ENCODE results near the gene PHF21A.

The PHF21A gene

DNA sequence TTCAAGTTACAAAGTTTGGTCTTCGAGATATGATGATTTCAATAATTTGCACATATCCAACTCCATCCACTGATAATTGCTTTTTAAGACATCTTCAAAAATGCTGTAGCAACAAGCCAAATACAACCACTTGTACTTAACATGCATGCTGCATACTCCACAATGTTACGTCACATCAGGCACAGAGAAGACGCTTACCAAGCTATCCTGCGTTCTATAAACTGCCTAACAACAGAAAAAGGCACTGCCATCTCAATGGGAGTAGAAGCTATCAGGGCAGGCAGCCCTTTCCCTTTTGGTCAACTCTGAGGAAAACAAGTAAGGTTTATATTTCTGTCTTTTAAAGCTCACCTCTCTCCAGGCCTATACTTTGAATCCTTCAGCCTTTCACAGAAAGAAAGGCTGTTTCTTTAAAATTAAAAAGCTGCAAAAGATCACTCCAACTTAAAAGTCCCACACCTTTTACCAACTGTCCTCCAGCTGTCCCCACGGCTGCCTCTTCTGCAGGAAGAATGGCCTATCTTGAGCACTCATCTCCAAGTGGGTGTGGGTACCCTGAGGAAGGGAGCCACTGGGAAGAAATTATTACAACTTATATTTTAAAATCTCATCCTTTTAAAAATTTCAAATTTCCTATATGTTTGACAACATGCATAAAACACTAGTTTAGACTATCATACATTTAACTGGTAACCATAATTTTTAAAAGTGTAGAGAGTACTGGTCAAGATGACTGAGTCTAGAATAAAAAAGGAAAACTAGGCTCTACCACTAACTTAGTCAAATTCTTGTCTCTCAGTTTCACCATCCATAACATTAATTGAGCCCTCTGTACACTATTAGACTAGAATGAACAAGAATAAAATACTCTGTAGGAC is 14.5 kb downstream of the PHF21A start:
- Histone ChIP-seq H3K9me3 (ENCODE audit: control insufficient read depth, low read length) (no peaks in the 10 kb centered on the region), H3K9ac (no peak overlapping the region), H2AFZ (no peak overlapping the region), H3K4me1 (peaks cover 6% of the 10 kb centered on the region), H3K4me3 (ENCODE audit: low read depth, low read length) (no peak overlapping the region), H3K36me3 (ENCODE audit: control insufficient read depth, insufficient read depth, low read length) (no peaks in the 10 kb centered on the region), H3K4me2 (ENCODE audit: low read length) (no peak overlapping the region), H3K27me3 (ENCODE audit: control insufficient read depth, insufficient read depth, low read length) (no peaks in the 10 kb centered on the region), H3K27ac (peak overlapping the region; percentile 44), H3K79me2 (peaks cover 16% of the 10 kb centered on the region)
- TF ChIP-seq CTCF (IDR thresholded peaks at IDR 0.05): no peak

GRCh38 chr11:46105926-46106325 is 15.3 kb downstream of the PHF21A start:
- TF ChIP-seq CTCF (IDR thresholded peaks at IDR 0.05): no peak
- peaks cover 6% of the 10 kb centered on the region for H3K4me1 ChIP-seq
- H3K9ac ChIP-seq: no peak overlapping the region
- H3K79me2 ChIP-seq: peaks cover 12% of the 10 kb centered on the region
- no peak overlapping the region for H2AFZ ChIP-seq
- no peak overlapping the region for H3K4me2 ChIP-seq (ENCODE audit: low read length)
- no peaks in the 10 kb centered on the region for H3K36me3 ChIP-seq (ENCODE audit: control insufficient read depth, insufficient read depth, low read length)
- no peak overlapping the region for H3K27ac ChIP-seq
- no peaks in the 10 kb centered on the region for H3K27me3 ChIP-seq (ENCODE audit: control insufficient read depth, insufficient read depth, low read length)
- H3K4me3 ChIP-seq (ENCODE audit: low read depth, low read length): no peak overlapping the region
- no peaks in the 10 kb centered on the region for H3K9me3 ChIP-seq (ENCODE audit: control insufficient read depth, low read length)

DNA sequence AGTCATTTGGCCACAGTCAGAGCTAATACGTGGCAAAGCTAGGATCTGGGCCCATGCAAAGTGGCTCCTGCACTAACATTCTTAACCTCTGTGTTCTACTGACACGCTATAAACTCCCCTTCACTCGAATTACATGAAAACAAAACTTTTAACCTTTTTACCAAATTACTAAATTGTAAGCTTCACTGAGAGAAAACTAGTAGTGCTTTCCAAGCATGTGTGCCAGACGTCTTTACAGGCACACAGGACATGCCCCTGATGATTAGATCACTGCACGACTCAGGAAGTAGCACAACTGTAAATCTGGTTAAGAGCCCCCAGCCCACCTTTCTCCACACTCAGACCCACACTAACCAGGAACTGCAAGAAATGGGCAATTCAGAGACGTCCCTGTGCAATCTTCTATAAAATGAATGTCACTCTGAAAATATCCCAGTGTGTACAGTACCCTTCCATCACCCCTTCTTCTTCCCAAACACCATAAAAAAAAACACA is 16.1 kb downstream of the PHF21A start:
- Histone ChIP-seq H3K9me3 (ENCODE audit: control insufficient read depth, low read length) (no peaks in the 10 kb centered on the region), H3K4me2 (ENCODE audit: low read length) (no peak overlapping the region), H3K27ac (no peak overlapping the region), H3K36me3 (ENCODE audit: control insufficient read depth, insufficient read depth, low read length) (no peaks in the 10 kb centered on the region), H3K79me2 (peaks cover 13% of the 10 kb centered on the region), H3K4me3 (ENCODE audit: low read depth, low read length) (no peak overlapping the region), H2AFZ (no peak overlapping the region), H3K4me1 (peaks cover 6% of the 10 kb centered on the region), H3K9ac (no peak overlapping the region), H3K27me3 (ENCODE audit: control insufficient read depth, insufficient read depth, low read length) (no peaks in the 10 kb centered on the region)
- TF ChIP-seq CTCF (IDR thresholded peaks at IDR 0.05): no peak

DNA sequence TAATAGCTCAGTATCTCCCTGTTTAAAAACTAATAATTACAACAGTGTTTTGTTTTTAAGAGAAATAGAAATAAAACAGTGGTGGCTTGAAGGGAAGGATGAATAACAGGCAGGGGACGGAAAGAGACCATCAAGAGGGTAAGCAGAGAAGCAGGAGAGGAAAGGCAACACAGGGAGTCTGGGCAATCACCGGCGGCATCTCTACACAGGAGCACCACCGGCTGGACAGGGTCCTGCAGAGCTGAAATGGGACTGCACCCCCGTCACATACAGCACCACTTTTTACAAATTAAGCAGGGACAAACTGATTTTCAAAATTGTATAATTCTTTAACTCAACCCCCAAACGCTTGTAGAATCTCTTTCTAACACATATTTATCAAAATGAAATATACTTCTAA is 18.4 kb downstream of the PHF21A start:
- H3K27ac ChIP-seq: no peak overlapping the region
- peaks cover 16% of the 10 kb centered on the region for H3K79me2 ChIP-seq
- H2AFZ ChIP-seq: no peak overlapping the region
- H3K4me2 ChIP-seq (ENCODE audit: low read length): no peak overlapping the region
- H3K4me3 ChIP-seq (ENCODE audit: low read depth, low read length): no peak overlapping the region
- H3K9me3 ChIP-seq (ENCODE audit: control insufficient read depth, low read length): no peaks in the 10 kb centered on the region
- H3K36me3 ChIP-seq (ENCODE audit: control insufficient read depth, insufficient read depth, low read length): no peaks in the 10 kb centered on the region
- no peaks in the 10 kb centered on the region for H3K27me3 ChIP-seq (ENCODE audit: control insufficient read depth, insufficient read depth, low read length)
- H3K9ac ChIP-seq: no peak overlapping the region
- H3K4me1 ChIP-seq: peaks cover 9% of the 10 kb centered on the region
- TF ChIP-seq CTCF (IDR thresholded peaks at IDR 0.05): no peak
